ENCODE results near the gene ITGA5.

The ITGA5 gene

GRCh38 chr12:54430471-54431069 lies 11.5 kb upstream of the ITGA5 start:
- no peak for DNase-seq (ENCODE audit: low read depth, low spot score)

GRCh38 chr12:54429014-54429471 lies 10.0 kb upstream of the ITGA5 start:
- no peak for DNase-seq (ENCODE audit: low read depth, low spot score)

GRCh38 chr12:54428050-54429013 lies 9.3 kb upstream of the ITGA5 start:
- no peak for DNase-seq (ENCODE audit: low read depth, low spot score)

- no peak for DNase-seq (ENCODE audit: low read depth, low spot score)
Measured at GRCh38 chr12:54427106-54427505, 8.0 kb upstream of the ITGA5 start.

GRCh38 chr12:54426690-54427089 lies 7.6 kb upstream of the ITGA5 start:
- DNase-seq (ENCODE audit: low read depth, low spot score), result no peak

GRCh38 chr12:54425702-54426101 lies 6.6 kb upstream of the ITGA5 start:
- no peak for DNase-seq (ENCODE audit: low read depth, low spot score)

- no peak for DNase-seq (ENCODE audit: low read depth, low spot score)
Measured at GRCh38 chr12:54424224-54424623, 5.2 kb upstream of the ITGA5 start.

GRCh38 chr12:54423816-54424150 lies 4.7 kb upstream of the ITGA5 start:
- no peak for DNase-seq (ENCODE audit: low read depth, low spot score)

- no peak for DNase-seq (ENCODE audit: low read depth, low spot score)
Measured at GRCh38 chr12:54421879-54422250, 2.8 kb upstream of the ITGA5 start.

GRCh38 chr12:54421175-54421878 lies 2.3 kb upstream of the ITGA5 start:
- DNase-seq (ENCODE audit: low read depth, low spot score), result no peak

GRCh38 chr12:54420766-54421144 lies 1.7 kb upstream of the ITGA5 start:
- DNase-seq (ENCODE audit: low read depth, low spot score), result no peak

GRCh38 chr12:54418441-54419087 lies 502 bp downstream of the ITGA5 start:
- no peak for DNase-seq (ENCODE audit: low read depth, low spot score)

GRCh38 chr12:54417712-54418440 lies 1.2 kb downstream of the ITGA5 start:
- no peak for DNase-seq (ENCODE audit: low read depth, low spot score)

GRCh38 chr12:54416687-54417603 lies 2.1 kb downstream of the ITGA5 start:
- no peak for DNase-seq (ENCODE audit: low read depth, low spot score)

GRCh38 chr12:54415221-54415929 lies 3.7 kb downstream of the ITGA5 start:
- no peak for DNase-seq (ENCODE audit: low read depth, low spot score)

GRCh38 chr12:54413284-54414190 lies 5.5 kb downstream of the ITGA5 start:
- DNase-seq (ENCODE audit: low read depth, low spot score), result no peak

- no peak for DNase-seq (ENCODE audit: low read depth, low spot score)
Measured at GRCh38 chr12:54412786-54413185, 6.3 kb downstream of the ITGA5 start.

- no peak for DNase-seq (ENCODE audit: low read depth, low spot score)
Measured at GRCh38 chr12:54412348-54412747, 6.7 kb downstream of the ITGA5 start.

Data from smooth muscle cell of the brain vasculature (primary cell).